Diencephalon (tissue), 1 donor: ENCODE results near the gene RIPK3. TPM values are rescaled to one million over a fixed set of nuclear protein-coding genes. Genes with fewer than 3 reads are reported as not detected.

Source experiments
- small RNA-seq: library from RNA; depleted of rRNA; stranded (forward); fragments of <200 nt; gene quantifications from one replicate; pipeline ENCODE3, GENCODE V24; 2014
- total RNA-seq: library from RNA; depleted of rRNA; stranded (reverse); fragments of >200 nt; gene quantifications from one replicate; pipeline ENCODE4 v1.2.3, GENCODE V29; 2014

The RIPK3 gene
- 0.69 TPM for total RNA-seq

GRCh38 chr14:24339284-24340151, at the start of gene RIPK3:
Gene RIPK3 (minus strand): TSS chr14:24339991. CDS start chr14:24339826, 165 bp downstream.

GRCh38 chr14:24367514-24368211, 27.9 kb upstream of the RIPK3 start, which contains the start of gene NFATC4:
Gene NFATC4 (plus strand): TSS chr14:24368184. CDS start chr14:24368341, 157 bp downstream.

GRCh38 chr14:24334431-24335291, 5.1 kb downstream of the RIPK3 start, which contains the start of gene ADCY4:
Gene ADCY4 (minus strand): TSS chr14:24335071. CDS start chr14:24334652, 419 bp downstream.

GRCh38 chr14:24310646-24311604, 28.9 kb downstream of the RIPK3 start, which contains the start of gene LTB4R:
Gene LTB4R (plus strand): TSS chr14:24311502. CDS start chr14:24315652, 4,150 bp downstream.

GRCh38 chr14:24309538-24310264, 30.1 kb downstream of the RIPK3 start, which contains the start of gene LTB4R2:
Gene LTB4R2 (plus strand): TSS chr14:24310140. CDS start chr14:24310665, 525 bp downstream.

GRCh38 chr14:24307575-24308341, 32.0 kb downstream of the RIPK3 start, which contains the start of gene CIDEB:
Gene CIDEB (minus strand): TSS chr14:24307977. CDS start chr14:24307858, 119 bp downstream.

GRCh38 chr14:24299255-24300191, 40.3 kb downstream of the RIPK3 start, which contains the start of the genes DHRS1 and NOP9:
Gene DHRS1 (minus strand): TSS chr14:24299780. CDS start chr14:24299106, 674 bp downstream.
Gene NOP9 (plus strand): TSS chr14:24299850. CDS start chr14:24299955, 105 bp downstream.

Small RNA genes within 50 kb of the gene (small RNA-seq; reads per million reads assigned to genes)
- not detected for gene RF00026

Other genes starting within 250 kb of the RIPK3 start
- 3.0 TPM for gene PCK2, start 245.7 kb downstream of the RIPK3 start, total RNA-seq
- gene DCAF11, start 225.2 kb downstream of the RIPK3 start, total RNA-seq, result 67.6 TPM
- 2.5 TPM for gene NRL, start 225.0 kb downstream of the RIPK3 start, total RNA-seq
- gene FITM1, start 209.3 kb downstream of the RIPK3 start, total RNA-seq, result not detected
- gene PSME1, start 203.8 kb downstream of the RIPK3 start, total RNA-seq, result 30.4 TPM
- gene EMC9, start 198.4 kb downstream of the RIPK3 start, total RNA-seq, result 15.5 TPM
- 38.8 TPM for gene PSME2, start 193.4 kb downstream of the RIPK3 start, total RNA-seq
- gene RNF31, start 192.5 kb downstream of the RIPK3 start, total RNA-seq, result 24.5 TPM
- gene IRF9, start 178.7 kb downstream of the RIPK3 start, total RNA-seq, result 38.5 TPM
- gene REC8, start 167.9 kb downstream of the RIPK3 start, total RNA-seq, result 26.3 TPM
- gene IPO4, start 151.2 kb downstream of the RIPK3 start, total RNA-seq, result 19.4 TPM
- gene TM9SF1, start 144.6 kb downstream of the RIPK3 start, total RNA-seq, result 21.5 TPM
- not detected for gene TSSK4, start 134.3 kb downstream of the RIPK3 start, total RNA-seq
- gene CHMP4A, start 126.5 kb downstream of the RIPK3 start, total RNA-seq, result 33.2 TPM
- gene MDP1, start 123.9 kb downstream of the RIPK3 start, total RNA-seq, result 16.1 TPM
- gene NEDD8, start 107.6 kb downstream of the RIPK3 start, total RNA-seq, result 94.6 TPM
- gene GMPR2, start 107.1 kb downstream of the RIPK3 start, total RNA-seq, result 48.9 TPM
- 37.6 TPM for gene TINF2, start 97.4 kb downstream of the RIPK3 start, total RNA-seq
- gene TGM1, start 76.8 kb downstream of the RIPK3 start, total RNA-seq, result 3.0 TPM
- gene RABGGTA, start 68.4 kb downstream of the RIPK3 start, total RNA-seq, result 31.4 TPM
- 10.4 TPM for gene DHRS1, start 40.2 kb downstream of the RIPK3 start, total RNA-seq
- gene NOP9, start 40.1 kb downstream of the RIPK3 start, total RNA-seq, result 20.3 TPM
- 2.8 TPM for gene CIDEB, start 32.0 kb downstream of the RIPK3 start, total RNA-seq
- 1.8 TPM for gene LTB4R2, start 29.9 kb downstream of the RIPK3 start, total RNA-seq
- gene LTB4R, start 28.5 kb downstream of the RIPK3 start, total RNA-seq, result 1.2 TPM
- 3.2 TPM for gene ADCY4, start 4.9 kb downstream of the RIPK3 start, total RNA-seq
- 5.5 TPM for gene NFATC4, start 28.2 kb upstream of the RIPK3 start, total RNA-seq
- 13.8 TPM for gene NYNRIN, start 59.0 kb upstream of the RIPK3 start, total RNA-seq
- 0.46 TPM for gene CBLN3, start 89.7 kb upstream of the RIPK3 start, total RNA-seq
- gene KHNYN, start 90.0 kb upstream of the RIPK3 start, total RNA-seq, result 15.7 TPM
- 22.4 TPM for gene SDR39U1, start 102.8 kb upstream of the RIPK3 start, total RNA-seq
- gene CMA1, start 168.3 kb upstream of the RIPK3 start, total RNA-seq, result not detected
- gene CTSG, start 236.3 kb upstream of the RIPK3 start, total RNA-seq, result 1.6 TPM